Measurements from ENCODE around the gene CCR2.
"Not testable (repeated sequence)": the region's sequence is repeated elsewhere in the genome, so short reads cannot be mapped to it uniquely, and the experiment has no call there.

Gene CCR2

GRCh38 chr3:46398186-46398955 lies 44.5 kb downstream of the CCR2 start:
- DNase-seq (ENCODE audit: extremely low read depth, low read depth), result no peak
- TF ChIP-seq CTCF (IDR thresholded peaks at IDR 0.05; ENCODE audit: low read depth, low read length), result no peak

- no peak for DNase-seq (ENCODE audit: extremely low read depth, low read depth)
- no peak for TF ChIP-seq CTCF (IDR thresholded peaks at IDR 0.05; ENCODE audit: low read depth, low read length)
Measured at GRCh38 chr3:46399098-46399497, 45.2 kb downstream of the CCR2 start.

GRCh38 chr3:46399557-46399956 lies 45.6 kb downstream of the CCR2 start:
- no peak for TF ChIP-seq CTCF (IDR thresholded peaks at IDR 0.05; ENCODE audit: low read depth, low read length)
- DNase-seq (ENCODE audit: extremely low read depth, low read depth), result no peak

GRCh38 chr3:46400000-46400734 lies 46.3 kb downstream of the CCR2 start:
- no peak for TF ChIP-seq CTCF (IDR thresholded peaks at IDR 0.05; ENCODE audit: low read depth, low read length)
- DNase-seq (ENCODE audit: extremely low read depth, low read depth), result no peak

- no peak for TF ChIP-seq CTCF (IDR thresholded peaks at IDR 0.05; ENCODE audit: low read depth, low read length)
Measured at GRCh38 chr3:46400846-46401245, 46.9 kb downstream of the CCR2 start.

GRCh38 chr3:46401579-46401978 lies 47.7 kb downstream of the CCR2 start:
- no peak for TF ChIP-seq CTCF (IDR thresholded peaks at IDR 0.05; ENCODE audit: low read depth, low read length)
- DNase-seq (ENCODE audit: extremely low read depth, low read depth), result no peak

More at GRCh38 chr3:46400846-46401245, 46.9 kb downstream of the CCR2 start:
- no peak for DNase-seq (ENCODE audit: extremely low read depth, low read depth)

- DNase-seq (ENCODE audit: extremely low read depth, low read depth), result not testable (repeated sequence)
Measured at GRCh38 chr3:46402902-46403301, 49.0 kb downstream of the CCR2 start.

Data from AG09319 (cell line).